Upper lobe of left lung (tissue), 4 donors: ENCODE results near the gene MYMK.

Experiments
- CTCF ChIP-seq, 6 experiments: fragments of 450-650 bp in 4 of 6; fragments of 200-600 bp in 2 of 6; sonication (generic) in 2 of 6; IDR thresholded peaks; one replicate each; pipeline ENCODE4 v1.5.1; 2016 to 2019; ENCODE audit warnings: antibody characterized with exemption in 6 of 6
- EP300 ChIP-seq, 4 donors: sonication (generic); formaldehyde crosslinking; IDR thresholded peaks; one replicate each; pipeline ENCODE4 v1.5.1; 2017; ENCODE audit warnings: antibody characterized with exemption in 4 of 4, control low read depth in 2 of 4

- no peak for TF ChIP-seq CTCF (IDR thresholded peaks at IDR 0.05)
- no peak for TF ChIP-seq EP300 (IDR thresholded peaks at IDR 0.05)
These were observed 6.5 kb upstream of the MYMK start for GRCh38 chr9:133531293-133531692.
